Keratinocyte (primary cell): ENCODE measurements around the gene MDM2. TPM values are rescaled to one million over a fixed set of nuclear protein-coding genes. Genes with fewer than 3 reads are reported as not detected.

Source experiments
- DNase-seq: peaks from one replicate; pipeline ENCODE4 v3.0.0-alpha.2; 2011; ENCODE audit warnings: low read depth, missing footprints, low spot score
- FAIRE-seq: peaks from 2 replicates; lab custom pipeline; 2011; peaks lifted over from hg19 to GRCh38; lab: Jason Lieb, UNC
- H2AFZ ChIP-seq: 2 replicates; pipeline ENCODE4 v1.6.0; 2012; ENCODE audit warnings: low read length, control low read depth, inconsistent platforms; ENCODE audit not compliant: control insufficient read depth
- H3K27ac ChIP-seq: 2 replicates; pipeline ENCODE4 v1.5.1; 2011; ENCODE audit warnings: low read length; ENCODE audit not compliant: control insufficient read depth, insufficient read depth
- H3K27me3 ChIP-seq: 3 replicates; pipeline ENCODE4 v1.6.0; 2011; ENCODE audit warnings: low read length; ENCODE audit not compliant: control insufficient read depth, insufficient read depth; ENCODE audit errors: extremely low read depth
- H3K36me3 ChIP-seq, 2 experiments: 2 replicates in 1 of 2; 3 replicates in 1 of 2; pipeline ENCODE4 v1.5.1; 2011; ENCODE audit warnings: low read length in 2 of 2, mild to moderate bottlenecking in 1 of 2; ENCODE audit not compliant: control insufficient read depth in 2 of 2, insufficient read depth in 2 of 2; ENCODE audit errors: extremely low read depth in 1 of 2
- H3K4me1 ChIP-seq: 3 replicates; pipeline ENCODE4 v1.5.1; 2011; ENCODE audit warnings: low read length; ENCODE audit not compliant: control insufficient read depth, insufficient read depth; ENCODE audit errors: extremely low read depth
- H3K4me2 ChIP-seq: 3 replicates; pipeline ENCODE4 v1.6.0; 2011; ENCODE audit warnings: low read depth, low read length; ENCODE audit not compliant: control insufficient read depth, insufficient read depth; ENCODE audit errors: extremely low read depth
- H3K4me3 ChIP-seq, 3 experiments: fragments of 200-600 bp in 1 of 3; sonication (generic) in 1 of 3; 2 replicates in 2 of 3; 3 replicates in 1 of 3; pipeline ENCODE4 v1.5.1; 2011 to 2016; ENCODE audit warnings: low read length in 3 of 3, mild to moderate bottlenecking in 3 of 3, control low read depth in 2 of 3, inconsistent platforms in 1 of 3, low read depth in 1 of 3, mixed read lengths in 1 of 3, mixed run types in 1 of 3, moderate library complexity in 1 of 3; ENCODE audit not compliant: control insufficient read depth in 2 of 3, insufficient read depth in 2 of 3; ENCODE audit errors: extremely low read depth in 1 of 3
- H3K79me2 ChIP-seq: 2 replicates; pipeline ENCODE4 v1.6.0; 2012; ENCODE audit warnings: low read length; ENCODE audit not compliant: control insufficient read depth, insufficient read depth
- H3K9ac ChIP-seq: 3 replicates; pipeline ENCODE4 v1.6.0; 2011; ENCODE audit warnings: low read length; ENCODE audit not compliant: control insufficient read depth, insufficient read depth; ENCODE audit errors: extremely low read depth
- H3K9me1 ChIP-seq: 3 replicates; pipeline ENCODE4 v1.6.0; 2011; ENCODE audit warnings: low read length; ENCODE audit not compliant: control insufficient read depth, insufficient read depth; ENCODE audit errors: extremely low read depth
- H3K9me3 ChIP-seq: 2 replicates; pipeline ENCODE4 v1.5.1; 2012; ENCODE audit warnings: low read depth, low read length; ENCODE audit not compliant: control insufficient read depth
- H4K20me1 ChIP-seq: 3 replicates; pipeline ENCODE4 v1.6.0; 2011; ENCODE audit warnings: low read length; ENCODE audit not compliant: control insufficient read depth, insufficient read depth; ENCODE audit errors: extremely low read depth
- EZH2 ChIP-seq: IDR thresholded peaks from one replicate; pipeline ENCODE4 v1.6.1; 2012; ENCODE audit warnings: inconsistent platforms, mild to moderate bottlenecking, low read length, moderate library complexity
- dilution Hi-C: fragments of 300-500 bp; cut with MboI; formaldehyde crosslinking; loops from one replicate; pipeline ENCODE4 v1.7.0; 2020; ENCODE audit warnings: low sequenced_read_pairs; ENCODE audit not compliant: extremely low pct_ligation_motif_present
- polyA plus RNA-seq, 5 experiments: library from polyadenylated mRNA; depleted of rRNA in 3 of 5; stranded (reverse) in 3 of 5; stranded (forward) in 1 of 5; unstranded in 1 of 5; fragments of >200 nt; gene quantifications; 1 replicate in 1 of 5; 2 replicates in 3 of 5; 3 replicates in 1 of 5; pipeline versions ENCODE4 v1.2.1 to v1.2.3, GENCODE V29; 2011 to 2012; ENCODE audit warnings: missing spikeins in 2 of 5, low read depth in 1 of 5, low replicate concordance in 1 of 5
- TF ChIP-seq, protein P1 (sequence below), 3 experiments: IDR thresholded peaks in 1 of 3; conservative IDR thresholded peaks in 1 of 3; optimal IDR thresholded peaks in 1 of 3; 2 replicates in 2 of 3; 3 replicates in 1 of 3; pipeline versions ENCODE3 to v1.5.1; 2011; ENCODE audit warnings: low read length in 3 of 3, mild to moderate bottlenecking in 3 of 3, moderate library complexity in 2 of 3, control low read depth in 1 of 3, inconsistent platforms in 1 of 3; ENCODE audit not compliant: insufficient read depth in 2 of 3; ENCODE audit errors: extremely low read depth in 1 of 3

The MDM2 gene
- polyA plus RNA-seq, 1 donor (not counting 4 experiments of a cell fraction or from before 2014, with no cell fraction given) = 55.0 TPM

DNA sequence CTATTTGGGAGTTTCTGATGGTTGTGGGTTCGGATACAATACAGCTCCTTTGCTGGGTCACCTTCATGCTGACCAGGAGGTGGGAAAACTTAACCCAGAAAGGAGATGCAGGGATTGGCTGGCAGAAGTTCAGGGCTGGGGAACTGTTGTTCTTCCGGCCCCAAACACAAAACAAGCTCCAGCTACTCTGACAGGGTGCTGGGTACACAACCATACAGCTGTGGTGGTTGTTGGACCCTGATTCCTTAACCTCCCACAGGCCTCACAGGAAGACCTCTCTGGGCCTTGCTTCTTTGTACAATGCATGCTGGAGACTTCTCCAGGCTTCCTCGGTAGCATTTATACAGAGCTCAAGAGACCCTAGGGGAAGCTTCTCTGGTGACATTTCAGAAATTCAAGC lies 77.4 kb downstream of the MDM2 start:
- FAIRE-seq = no peak
- DNase-seq = no peak

GRCh38 chr12:68886636-68887572 lies 78.9 kb downstream of the MDM2 start:
- dilution Hi-C loops = no loop called here
- no peaks in the 10 kb centered on the region for H3K36me3 ChIP-seq
- H3K4me1 ChIP-seq = no peaks in the 10 kb centered on the region
- TF ChIP-seq, protein P1, sequence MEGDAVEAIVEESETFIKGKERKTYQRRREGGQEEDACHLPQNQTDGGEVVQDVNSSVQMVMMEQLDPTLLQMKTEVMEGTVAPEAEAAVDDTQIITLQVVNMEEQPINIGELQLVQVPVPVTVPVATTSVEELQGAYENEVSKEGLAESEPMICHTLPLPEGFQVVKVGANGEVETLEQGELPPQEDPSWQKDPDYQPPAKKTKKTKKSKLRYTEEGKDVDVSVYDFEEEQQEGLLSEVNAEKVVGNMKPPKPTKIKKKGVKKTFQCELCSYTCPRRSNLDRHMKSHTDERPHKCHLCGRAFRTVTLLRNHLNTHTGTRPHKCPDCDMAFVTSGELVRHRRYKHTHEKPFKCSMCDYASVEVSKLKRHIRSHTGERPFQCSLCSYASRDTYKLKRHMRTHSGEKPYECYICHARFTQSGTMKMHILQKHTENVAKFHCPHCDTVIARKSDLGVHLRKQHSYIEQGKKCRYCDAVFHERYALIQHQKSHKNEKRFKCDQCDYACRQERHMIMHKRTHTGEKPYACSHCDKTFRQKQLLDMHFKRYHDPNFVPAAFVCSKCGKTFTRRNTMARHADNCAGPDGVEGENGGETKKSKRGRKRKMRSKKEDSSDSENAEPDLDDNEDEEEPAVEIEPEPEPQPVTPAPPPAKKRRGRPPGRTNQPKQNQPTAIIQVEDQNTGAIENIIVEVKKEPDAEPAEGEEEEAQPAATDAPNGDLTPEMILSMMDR (optimal IDR thresholded peaks at IDR 0.05 in 1 of 3, IDR thresholded peaks at IDR 0.05 in 1 of 3, conservative IDR thresholded peaks at IDR 0.05 in 1 of 3; ENCODE audit: extremely low read depth in 1 of 3, insufficient read depth in 2 of 3, low read length in 3 of 3) = no peak
- TF ChIP-seq EZH2 = no peak
- H3K4me3 ChIP-seq = no peak overlapping the region
- no peak for FAIRE-seq
- H3K79me2 ChIP-seq = no peaks in the 10 kb centered on the region
- no peak overlapping the region for H3K4me2 ChIP-seq
- no peak for DNase-seq
- no peak overlapping the region for H2AFZ ChIP-seq
- H3K27ac ChIP-seq = no peak overlapping the region
- H3K27me3 ChIP-seq = no peaks in the 10 kb centered on the region
- no peaks in the 10 kb centered on the region for H3K9me3 ChIP-seq
- no peaks in the 10 kb centered on the region for H4K20me1 ChIP-seq
- H3K9ac ChIP-seq = no peak overlapping the region
- no peaks in the 10 kb centered on the region for H3K9me1 ChIP-seq

More for the DNA sequence above, 77.4 kb downstream of the MDM2 start:
- Histone ChIP-seq H3K9me1 (no peaks in the 10 kb centered on the region), H3K4me2 (no peak overlapping the region), H3K79me2 (no peaks in the 10 kb centered on the region), H3K27me3 (no peaks in the 10 kb centered on the region), H4K20me1 (no peaks in the 10 kb centered on the region), H2AFZ (no peak overlapping the region), H3K9me3 (no peaks in the 10 kb centered on the region), H3K4me1 (no peaks in the 10 kb centered on the region), H3K36me3 (no peaks in the 10 kb centered on the region), H3K4me3 (no peak overlapping the region), H3K27ac (no peak overlapping the region), H3K9ac (no peak overlapping the region)
- TF ChIP-seq, protein P1 (optimal IDR thresholded peaks at IDR 0.05 in 1 of 3, IDR thresholded peaks at IDR 0.05 in 1 of 3, conservative IDR thresholded peaks at IDR 0.05 in 1 of 3; ENCODE audit: extremely low read depth in 1 of 3, insufficient read depth in 2 of 3, low read length in 3 of 3) = no peak
- no peak for TF ChIP-seq EZH2
- dilution Hi-C loops = no loop called here
